SK-N-MC (cell line): Measurements from ENCODE around the gene DNAL4.

Experiments used
- EZH2 ChIP-seq: fragments of 200-600 bp; sonication (generic); IDR thresholded peaks from one replicate; pipeline ENCODE4 v1.6.1; 2017; ENCODE audit warnings: antibody characterized with exemption
- POLR2AphosphoS5 ChIP-seq: IDR thresholded peaks from 2 replicates; pipeline ENCODE4 v1.6.1; 2012; ENCODE audit warnings: mild to moderate bottlenecking, low read depth, low read length, borderline replicate concordance

- TF ChIP-seq POLR2AphosphoS5, result no peak
- no peak for TF ChIP-seq EZH2
These were observed 48.7 kb upstream of the DNAL4 start for GRCh38 chr22:38842512-38843200.
